ENCODE data around the gene TLNRD1.

DNA sequence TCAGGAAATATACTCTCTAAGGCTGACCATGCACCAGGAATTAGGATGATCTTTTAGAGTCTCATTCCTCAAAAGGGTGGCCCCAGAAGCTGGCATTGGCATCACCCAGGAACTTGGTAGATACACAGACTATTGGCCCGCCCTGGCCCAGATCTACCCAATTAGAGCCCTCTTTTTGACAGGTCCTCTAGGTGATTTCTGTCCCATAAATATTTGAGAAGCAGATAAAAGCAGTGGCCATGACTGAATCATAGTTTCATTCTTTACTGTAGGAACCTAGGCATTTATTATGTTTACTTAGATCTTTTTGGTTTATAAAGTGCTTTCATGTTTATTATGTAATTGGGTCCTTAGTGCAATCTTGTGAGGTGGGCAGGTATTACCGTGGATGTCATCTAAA, 7.6 kb downstream of the TLNRD1 start:
- TF ChIP-seq, protein P1, sequence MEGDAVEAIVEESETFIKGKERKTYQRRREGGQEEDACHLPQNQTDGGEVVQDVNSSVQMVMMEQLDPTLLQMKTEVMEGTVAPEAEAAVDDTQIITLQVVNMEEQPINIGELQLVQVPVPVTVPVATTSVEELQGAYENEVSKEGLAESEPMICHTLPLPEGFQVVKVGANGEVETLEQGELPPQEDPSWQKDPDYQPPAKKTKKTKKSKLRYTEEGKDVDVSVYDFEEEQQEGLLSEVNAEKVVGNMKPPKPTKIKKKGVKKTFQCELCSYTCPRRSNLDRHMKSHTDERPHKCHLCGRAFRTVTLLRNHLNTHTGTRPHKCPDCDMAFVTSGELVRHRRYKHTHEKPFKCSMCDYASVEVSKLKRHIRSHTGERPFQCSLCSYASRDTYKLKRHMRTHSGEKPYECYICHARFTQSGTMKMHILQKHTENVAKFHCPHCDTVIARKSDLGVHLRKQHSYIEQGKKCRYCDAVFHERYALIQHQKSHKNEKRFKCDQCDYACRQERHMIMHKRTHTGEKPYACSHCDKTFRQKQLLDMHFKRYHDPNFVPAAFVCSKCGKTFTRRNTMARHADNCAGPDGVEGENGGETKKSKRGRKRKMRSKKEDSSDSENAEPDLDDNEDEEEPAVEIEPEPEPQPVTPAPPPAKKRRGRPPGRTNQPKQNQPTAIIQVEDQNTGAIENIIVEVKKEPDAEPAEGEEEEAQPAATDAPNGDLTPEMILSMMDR (IDR thresholded peaks at IDR 0.05; ENCODE audit: low read length), result no peak
- TF ChIP-seq EZH2 (optimal IDR thresholded peaks at IDR 0.05; ENCODE audit: low read depth, low read length), result no peak
- TF ChIP-seq EZH2phosphoT487 (IDR thresholded peaks at IDR 0.05; ENCODE audit: low read length), result no peak
